HS-27A (cell line): Measurements from ENCODE around the gene NSUN2.

Source experiments
- DNase-seq: peaks from one replicate; pipeline ENCODE4 v3.0.0-alpha.2; 2012; ENCODE audit warnings: low read depth, missing footprints

NSUN2 gene

DNA sequence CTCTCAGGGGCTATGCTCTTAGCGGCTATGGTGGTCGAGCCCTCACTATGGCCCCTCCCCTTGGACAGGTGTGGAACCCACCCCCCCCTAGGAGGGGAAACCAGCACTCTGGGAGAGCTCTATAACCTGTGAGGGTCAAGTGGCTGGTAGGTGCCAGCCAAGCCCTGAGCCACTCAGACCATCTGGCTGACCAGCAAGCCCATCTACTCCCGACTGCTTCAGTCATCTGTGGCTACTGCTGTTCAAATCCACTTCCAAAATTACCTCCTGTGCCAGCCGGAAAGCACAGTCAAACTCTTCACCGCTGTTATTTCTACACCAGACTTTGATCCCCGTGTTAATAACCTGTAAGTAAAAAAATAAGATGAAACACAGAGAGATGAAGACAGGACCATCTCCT is 28.5 kb downstream of the NSUN2 start:
- no peak for DNase-seq

- DNase-seq = no peak
Observed at GRCh38 chr5:6603643-6604042, 29.2 kb downstream of the NSUN2 start.

GRCh38 chr5:6602441-6602840 is 30.4 kb downstream of the NSUN2 start:
- no peak for DNase-seq

GRCh38 chr5:6601816-6602215 is 31.0 kb downstream of the NSUN2 start:
- no peak for DNase-seq

DNA sequence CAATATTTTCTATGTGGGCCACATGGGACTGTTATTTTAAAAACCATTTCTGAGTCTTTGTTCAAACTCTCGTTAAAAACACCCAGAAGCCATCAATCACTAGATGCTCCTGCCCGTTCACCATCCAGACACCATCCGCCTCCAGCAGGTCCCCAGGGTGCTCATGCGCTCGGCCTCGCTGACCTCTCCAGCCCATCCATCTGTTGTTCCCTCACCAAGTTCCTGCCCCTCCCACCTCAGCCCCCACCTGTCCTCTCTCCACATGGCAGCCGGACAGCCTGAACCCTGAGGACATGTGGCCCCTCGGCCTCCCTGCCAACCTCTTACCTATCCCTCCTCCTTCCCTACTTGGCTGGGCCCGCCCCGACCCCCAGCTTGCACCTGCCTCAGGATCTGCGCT is 31.6 kb downstream of the NSUN2 start:
- no peak for DNase-seq

DNA sequence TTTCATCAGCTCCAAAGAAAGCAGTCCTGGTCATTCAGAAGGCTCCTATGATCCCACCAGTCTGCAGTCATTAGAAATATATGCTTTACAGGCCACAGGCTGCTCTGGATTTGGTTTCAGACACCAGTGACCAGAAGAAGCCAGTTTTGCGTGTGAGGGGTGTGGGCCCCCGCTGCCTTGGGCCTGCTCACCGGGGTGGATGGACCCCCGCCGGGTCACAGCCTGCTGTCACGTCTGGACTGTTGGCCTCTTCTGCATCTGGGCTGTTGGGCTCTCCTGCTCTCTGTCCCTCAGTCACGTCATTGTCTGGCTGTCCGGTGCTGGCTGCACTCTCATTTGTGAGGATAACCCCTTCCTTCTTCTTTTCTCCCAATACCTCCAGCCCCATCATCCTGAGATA is 33.1 kb downstream of the NSUN2 start:
- no peak for DNase-seq

DNA sequence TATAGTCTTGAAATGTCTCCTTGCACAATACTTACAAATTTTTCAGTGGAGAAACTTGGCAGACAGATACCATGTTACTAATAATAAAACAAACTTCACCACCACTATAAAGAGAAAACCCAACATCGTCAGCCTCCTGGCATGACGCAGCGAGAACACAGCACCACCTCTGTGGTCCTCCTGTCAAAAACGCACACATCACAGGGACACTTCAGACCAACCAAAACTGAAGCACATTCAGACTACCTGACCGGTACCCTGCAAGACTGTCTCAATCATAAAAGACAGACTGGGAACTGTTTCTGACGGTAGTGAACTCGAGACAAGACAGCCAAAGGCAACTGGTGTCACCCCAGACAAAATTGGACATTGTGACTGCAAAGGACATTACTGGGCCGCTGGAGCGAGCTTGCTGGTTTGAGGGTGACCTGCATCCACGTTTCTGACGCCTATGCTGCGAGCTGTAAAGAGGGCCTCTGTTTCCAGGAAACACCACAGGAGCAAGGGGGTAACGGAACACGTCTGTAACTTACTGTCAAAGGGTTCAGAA is 34.4 kb downstream of the NSUN2 start:
- DNase-seq = no peak

DNA sequence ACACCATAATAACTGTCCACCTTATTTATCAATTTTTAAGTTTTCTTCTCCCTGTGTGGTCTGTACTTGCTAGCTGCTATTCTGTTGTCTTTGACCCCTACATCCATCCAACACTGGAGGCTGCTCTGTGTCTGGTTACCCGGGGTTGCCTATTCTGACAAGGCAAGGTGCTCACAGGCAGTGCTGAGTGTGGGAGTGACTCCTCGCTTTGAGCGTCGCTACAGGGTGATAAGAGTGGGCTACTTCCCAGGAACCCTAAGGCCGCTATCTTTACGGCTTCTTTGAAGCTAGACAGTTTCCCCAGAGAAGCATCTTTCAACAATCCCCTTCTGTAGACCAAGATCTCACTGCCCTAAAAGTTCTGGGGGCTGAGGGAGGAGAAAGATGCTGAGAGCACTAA is 35.3 kb downstream of the NSUN2 start:
- no peak for DNase-seq

DNA sequence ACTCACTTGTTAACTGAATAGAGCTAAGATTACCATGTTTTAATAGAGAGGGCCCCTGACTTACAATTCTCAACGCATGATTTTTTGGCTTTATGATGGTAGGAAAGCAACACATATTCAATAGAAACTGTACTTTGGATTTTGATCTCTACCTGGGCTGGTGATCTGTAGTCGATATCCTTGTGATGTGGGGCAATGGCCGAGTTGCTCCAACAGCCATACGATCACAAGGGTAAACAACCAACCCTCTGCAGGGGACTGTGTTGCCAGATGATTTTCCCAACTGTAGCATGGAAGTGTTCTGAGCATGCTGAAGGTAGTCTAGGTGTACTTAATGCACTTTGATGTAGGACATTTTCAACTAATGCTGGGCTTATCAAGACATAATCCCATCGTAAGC is 36.5 kb downstream of the NSUN2 start:
- DNase-seq = no peak

DNA sequence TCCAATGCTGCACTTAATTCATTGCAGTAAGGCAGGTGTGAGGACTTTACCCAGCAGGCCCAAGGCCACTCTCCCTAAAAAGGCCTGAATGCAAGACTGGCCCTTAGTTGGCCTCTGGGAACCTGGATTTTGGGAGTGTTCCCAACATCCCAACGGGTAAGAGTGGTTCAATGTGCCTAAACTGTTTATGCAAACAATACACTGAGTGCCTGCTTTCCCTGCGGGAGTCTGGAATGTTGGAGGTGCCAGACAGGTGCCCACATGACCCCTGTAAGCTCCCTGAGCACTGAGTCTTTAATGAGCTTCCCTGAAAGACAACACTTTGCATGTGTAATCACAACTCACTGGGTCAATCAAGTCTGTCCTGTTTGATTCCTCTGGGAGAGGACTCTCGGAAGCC is 37.4 kb downstream of the NSUN2 start:
- DNase-seq = no peak

GRCh38 chr5:6594066-6594465 is 38.8 kb downstream of the NSUN2 start:
- no peak for DNase-seq

- no peak for DNase-seq
Observed at GRCh38 chr5:6593148-6594016, 39.5 kb downstream of the NSUN2 start.

DNA sequence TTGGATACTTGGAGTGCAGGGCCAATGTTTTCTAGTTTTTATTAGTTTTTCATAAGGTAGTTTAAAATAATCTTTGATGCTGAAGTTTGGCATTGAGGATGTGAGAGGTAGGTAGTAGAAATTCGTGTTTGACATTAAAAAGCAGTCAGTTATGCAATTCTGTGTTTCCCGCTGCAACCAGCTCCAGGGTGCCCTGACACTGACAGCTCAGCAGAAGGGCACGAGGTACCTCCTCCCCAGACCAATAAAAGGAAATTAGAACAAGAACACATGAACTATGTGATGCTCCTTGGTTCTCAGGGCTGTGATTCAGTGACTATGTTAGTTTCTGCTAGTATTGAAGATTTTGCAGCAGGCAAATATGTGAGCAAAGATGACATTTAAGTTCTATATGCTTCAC is 40.2 kb downstream of the NSUN2 start:
- no peak for DNase-seq

GRCh38 chr5:6591671-6592288 is 41.1 kb downstream of the NSUN2 start:
- no peak for DNase-seq

DNA sequence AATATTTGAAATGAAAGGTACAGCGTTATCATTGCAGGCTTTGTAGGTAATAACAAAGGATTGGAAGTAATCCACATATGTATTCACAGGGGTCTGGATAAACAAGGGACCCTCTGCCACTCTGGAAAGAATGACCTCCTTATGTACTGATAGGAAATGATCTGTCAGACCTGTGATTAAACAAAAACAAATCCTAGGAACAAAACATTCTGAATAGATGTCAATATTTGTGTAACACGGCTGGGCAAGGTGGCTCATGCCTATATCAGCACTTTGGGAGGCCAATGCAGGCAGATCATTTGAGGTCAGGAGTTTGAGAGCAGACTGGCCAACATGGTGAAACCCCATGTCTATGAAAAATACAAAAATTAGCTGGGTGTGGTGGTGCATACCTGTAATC is 42.3 kb downstream of the NSUN2 start:
- no peak for DNase-seq

DNA sequence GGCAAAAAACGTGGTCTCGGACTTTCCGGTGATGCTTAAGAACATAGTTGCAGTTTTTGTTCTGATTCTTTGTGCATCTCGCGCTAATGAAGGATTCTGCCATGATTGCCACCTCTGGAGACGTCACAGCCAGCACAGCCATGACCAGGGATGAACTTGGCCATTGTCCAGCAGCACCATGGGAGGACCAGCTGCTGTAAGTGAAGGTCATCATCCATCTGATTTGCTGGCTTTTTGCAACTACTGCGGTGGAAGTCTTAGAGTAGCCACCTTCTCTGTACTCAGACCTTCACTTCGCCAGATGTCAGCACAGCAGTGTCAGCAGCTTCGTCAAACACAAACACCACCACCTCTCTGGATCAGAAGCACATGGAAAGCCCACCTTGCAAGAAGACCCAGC is 45.7 kb downstream of the NSUN2 start:
- DNase-seq = no peak

- no peak for DNase-seq
Observed at GRCh38 chr5:6586647-6587042, 46.2 kb downstream of the NSUN2 start.

DNA sequence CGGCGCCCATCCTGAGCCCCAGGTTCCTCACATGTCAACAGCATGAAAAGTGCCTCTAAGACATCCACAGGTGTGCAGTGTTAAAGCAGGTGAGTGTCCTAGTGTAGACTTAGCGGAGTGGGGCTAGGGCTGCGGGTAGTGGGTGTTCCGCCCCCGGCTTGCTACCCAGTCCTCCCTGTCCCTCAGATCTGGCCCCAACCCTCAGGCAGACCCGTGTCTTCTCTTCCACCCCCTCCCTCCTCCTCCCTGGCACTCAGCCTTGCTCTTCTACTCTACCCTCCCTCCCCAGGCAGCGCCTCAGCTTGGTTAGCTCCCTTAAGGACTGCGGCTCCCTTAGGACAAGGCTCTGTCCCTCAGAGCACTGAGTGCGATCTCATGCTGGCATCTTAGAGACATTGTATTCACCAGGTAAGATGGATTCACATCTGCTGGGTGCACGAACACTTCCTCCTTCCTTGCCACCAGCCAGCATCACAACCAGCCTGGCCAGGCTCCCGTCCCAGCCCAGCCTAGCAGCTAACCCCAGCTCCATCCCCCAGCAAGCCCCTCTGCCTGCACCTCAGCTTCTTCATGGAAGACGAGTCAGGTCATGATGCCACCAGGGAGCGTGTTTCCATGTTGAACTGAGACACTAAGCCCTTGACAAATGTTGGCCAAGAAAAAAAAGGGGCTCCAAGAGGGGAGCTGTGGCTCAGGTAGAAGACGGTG is 46.8 kb downstream of the NSUN2 start:
- no peak for DNase-seq

- DNase-seq = no peak
Observed at GRCh38 chr5:6585168-6585567, 47.7 kb downstream of the NSUN2 start.

- DNase-seq = no peak
Observed at GRCh38 chr5:6584727-6585126, 48.1 kb downstream of the NSUN2 start.

DNA sequence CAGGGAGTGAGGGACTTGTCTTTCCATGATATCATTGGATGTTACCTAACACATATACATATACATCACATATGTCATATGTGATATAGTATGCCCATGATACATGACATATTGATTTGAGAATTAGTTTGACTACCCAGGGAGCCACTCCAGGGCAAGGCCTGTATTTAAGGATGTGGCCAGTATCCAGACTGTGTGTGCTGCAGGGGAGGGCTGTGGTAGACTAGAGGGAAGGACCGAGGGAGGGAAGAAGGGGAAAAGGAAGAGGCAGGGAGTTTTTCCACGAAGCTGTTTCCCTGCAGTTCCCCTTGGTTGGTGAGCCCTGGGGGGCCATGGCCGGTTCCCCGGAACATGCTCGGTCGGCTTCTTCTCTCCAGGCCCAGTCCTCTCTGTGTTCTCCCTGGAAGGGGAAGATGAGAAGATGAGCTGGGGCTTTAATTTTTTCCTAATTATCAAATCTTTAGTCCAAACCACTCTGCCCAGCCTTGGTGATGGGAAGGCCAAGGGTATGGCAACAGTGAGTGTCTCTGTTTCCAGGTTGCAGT is 48.7 kb downstream of the NSUN2 start:
- DNase-seq = no peak

GRCh38 chr5:6583049-6583880 is 49.6 kb downstream of the NSUN2 start:
- DNase-seq = no peak
